Activated T-cell treated with anti-CD3 and anti-CD28 coated beads, Interleukin-2, amount 50 U/mL, for 72 hours (primary cell): Measurements from ENCODE around the gene TK2. TPM values are rescaled to one million over a fixed set of nuclear protein-coding genes. Genes with fewer than 3 reads are reported as not detected.

Source experiments
- ATAC-seq, 2 donors: fragments of 150-1000 bp; cut with Tn5 transposase; replicated peaks in 1 of 2; 2 replicates each; pipeline ENCODE4 v1.10.0; 2021; ENCODE audit warnings: moderate library complexity in 2 of 2, mild to moderate bottlenecking in 1 of 2
- DNase-seq, 2 donors: peaks; one replicate each; pipeline ENCODE4 v3.0.0; 2021 to 2022; ENCODE audit warnings: mixed read lengths in 1 of 2
- H3K27ac Mint-ChIP-seq: one replicate; pipeline ENCODE4 v1.8.0; 2022; ENCODE audit warnings: mild to moderate bottlenecking, moderate library complexity, mixed read lengths
- H3K27me3 Mint-ChIP-seq: one replicate; pipeline ENCODE4 v1.8.0; 2022; ENCODE audit warnings: low read depth, mixed read lengths
- H3K36me3 Mint-ChIP-seq, 2 donors: one replicate each; pipeline ENCODE4 v1.8.0; 2022; ENCODE audit warnings: mixed read lengths in 2 of 2, mild to moderate bottlenecking in 1 of 2; ENCODE audit not compliant: insufficient read depth in 2 of 2
- H3K4me1 Mint-ChIP-seq: one replicate; pipeline ENCODE4 v1.8.0; 2022; ENCODE audit warnings: low read depth, mixed read lengths
- H3K4me3 Mint-ChIP-seq, 2 donors: one replicate each; pipeline ENCODE4 v1.8.0; 2022; ENCODE audit warnings: mild to moderate bottlenecking in 2 of 2, mixed read lengths in 2 of 2, moderate library complexity in 2 of 2
- H3K9me3 Mint-ChIP-seq, 2 donors: one replicate each; pipeline ENCODE4 v1.8.0; 2022; ENCODE audit warnings: mixed read lengths in 2 of 2
- total RNA-seq, 2 donors: library from RNA; stranded (reverse); gene quantifications; one replicate each; pipeline ENCODE4 v1.2.3, GENCODE V29; 2022

TK2 gene
- total RNA-seq, 2 donors from 2014 or later = 16.4 to 16.6 TPM

GRCh38 chr16:66585481-66586239 lies 35.7 kb upstream of the TK2 start:
- ATAC-seq (no peak), DNase-seq (no peak)
- Mint-ChIP-seq H3K9me3 (no peaks in the 10 kb centered on the region), H3K4me1 (peaks cover 37% of the 10 kb centered on the region), H3K27ac (no peak overlapping the region), H3K4me3 (no peak overlapping the region), H3K27me3 (peaks cover 6% of the 10 kb centered on the region), H3K36me3 (no peaks in the 10 kb centered on the region)

GRCh38 chr16:66581246-66581952 lies 31.5 kb upstream of the TK2 start:
- peaks cover 46% of the 10 kb centered on the region for H3K27me3 Mint-ChIP-seq
- peaks cover 5% of the 10 kb centered on the region for H3K4me1 Mint-ChIP-seq
- H3K9me3 Mint-ChIP-seq = no peaks in the 10 kb centered on the region
- ATAC-seq (no peak), DNase-seq (no peak)
- no peak overlapping the region for H3K4me3 Mint-ChIP-seq
- H3K36me3 Mint-ChIP-seq = peaks cover 0 to 1% of the 10 kb centered on the region in 2 donors
- H3K27ac Mint-ChIP-seq = no peak overlapping the region

DNA sequence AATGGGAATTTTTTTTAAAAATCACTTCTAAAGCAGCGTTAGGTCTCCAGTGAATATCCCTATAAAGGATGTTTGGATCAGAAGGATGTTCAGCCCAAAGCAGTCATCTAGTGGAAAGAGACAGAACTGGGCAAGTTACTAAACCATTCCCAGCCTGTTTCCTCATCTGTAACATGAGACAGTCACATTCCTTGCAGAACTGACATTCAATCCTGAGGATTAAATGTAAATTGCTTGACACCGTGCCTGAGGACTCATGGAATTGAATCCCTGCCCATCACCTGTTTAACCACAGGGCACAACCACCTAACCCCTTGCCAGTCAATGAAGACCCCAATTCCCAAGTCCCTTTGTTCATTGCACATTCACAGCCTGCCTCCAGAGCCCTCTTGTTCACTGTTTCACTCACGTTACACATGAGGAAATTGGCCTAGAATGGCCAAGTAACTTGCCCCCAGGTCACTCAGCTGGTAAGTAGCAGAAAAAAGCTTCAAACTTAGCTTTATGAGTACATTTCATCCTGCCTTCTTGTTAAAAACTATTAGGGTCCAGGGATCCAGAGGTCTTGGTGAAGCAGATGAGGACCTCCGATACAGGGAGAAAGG lies 30.8 kb upstream of the TK2 start:
- peaks cover 0 to 1% of the 10 kb centered on the region in 2 donors for H3K36me3 Mint-ChIP-seq
- H3K27ac Mint-ChIP-seq = no peak overlapping the region
- H3K27me3 Mint-ChIP-seq = peaks cover 46% of the 10 kb centered on the region
- H3K4me3 Mint-ChIP-seq = no peak overlapping the region
- DNase-seq (no peak), ATAC-seq (no peak)
- no peaks in the 10 kb centered on the region for H3K9me3 Mint-ChIP-seq
- H3K4me1 Mint-ChIP-seq = peaks cover 5% of the 10 kb centered on the region

GRCh38 chr16:66578651-66579531 lies 29.0 kb upstream of the TK2 start, which contains the start of gene CMTM2:
CMTM2 (plus strand) TSS chr16:66579463; CDS start chr16:66579608, 145 bp downstream.
- H3K27ac Mint-ChIP-seq = no peak within 1 kb of the TSS
- DNase-seq (no peak), ATAC-seq (peak; percentile 39 to 45)
- peak within 1 kb of the TSS; percentile 67 to 69 for H3K4me3 Mint-ChIP-seq
- peaks cover 5% of the 10 kb centered on the region for H3K4me1 Mint-ChIP-seq
- H3K9me3 Mint-ChIP-seq = no peaks in the 10 kb centered on the region
- H3K36me3 Mint-ChIP-seq = peaks cover 0 to 1% of the 10 kb centered on the region in 2 donors
- H3K27me3 Mint-ChIP-seq = peaks cover 46% of the 10 kb centered on the region

DNA sequence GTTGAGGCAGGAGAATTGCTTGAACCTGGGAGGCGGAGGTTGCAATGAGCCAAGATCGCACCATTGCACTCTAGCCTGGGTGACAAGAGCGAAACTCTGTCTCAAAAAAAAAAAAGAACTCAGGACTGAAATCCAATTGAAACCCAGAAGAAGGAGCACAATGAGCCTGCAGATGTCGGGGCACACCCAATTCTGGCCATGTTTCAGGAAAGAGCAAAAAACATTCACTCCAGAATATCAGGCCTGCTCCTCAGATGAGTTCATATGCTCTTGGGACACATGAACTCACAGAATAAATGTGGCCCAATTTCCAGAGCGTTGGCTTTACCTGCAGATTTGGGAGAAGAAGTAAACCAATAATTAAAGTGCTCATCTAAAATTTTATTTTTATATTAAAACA lies 26.4 kb upstream of the TK2 start:
- Mint-ChIP-seq H3K27me3 (peaks cover 46% of the 10 kb centered on the region), H3K27ac (no peak overlapping the region), H3K4me3 (no peak overlapping the region), H3K9me3 (no peaks in the 10 kb centered on the region), H3K36me3 (peaks cover 0 to 1% of the 10 kb centered on the region in 2 donors), H3K4me1 (peaks cover 5% of the 10 kb centered on the region)
- DNase-seq (no peak), ATAC-seq (no peak)

- Mint-ChIP-seq H3K9me3 (no peaks in the 10 kb centered on the region), H3K36me3 (peaks cover 0 to 1% of the 10 kb centered on the region in 2 donors), H3K27ac (no peak overlapping the region), H3K4me1 (peaks cover 5% of the 10 kb centered on the region), H3K27me3 (peaks cover 33% of the 10 kb centered on the region), H3K4me3 (no peak overlapping the region)
- DNase-seq = no peak
- no peak for ATAC-seq
Observed at GRCh38 chr16:66575060-66575459, 25.1 kb upstream of the TK2 start.

DNA sequence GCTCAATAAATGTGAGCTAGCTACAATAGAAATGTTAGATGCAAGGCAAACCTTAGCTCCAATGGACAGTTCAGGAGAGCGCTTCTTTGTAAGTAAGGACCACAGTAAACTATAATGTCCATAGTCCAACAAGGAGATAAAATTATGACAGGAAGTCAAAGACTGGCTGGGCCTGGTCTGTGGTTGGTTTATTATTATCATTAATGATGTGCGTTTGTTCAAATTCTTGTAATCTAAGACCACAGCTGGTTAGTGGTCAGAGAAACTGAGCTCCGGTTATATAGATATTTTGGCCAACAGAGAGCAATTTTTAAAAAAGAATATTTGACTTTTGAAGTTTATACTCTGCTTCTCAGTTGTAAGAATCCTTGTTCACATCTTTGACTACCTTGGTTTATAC lies 24.6 kb upstream of the TK2 start:
- H3K4me1 Mint-ChIP-seq = peaks cover 5% of the 10 kb centered on the region

GRCh38 chr16:66574081-66574480 lies 24.2 kb upstream of the TK2 start:
- peaks cover 9% of the 10 kb centered on the region for H3K4me1 Mint-ChIP-seq
- peaks cover 24% of the 10 kb centered on the region for H3K27me3 Mint-ChIP-seq
- no peak overlapping the region for H3K4me3 Mint-ChIP-seq
- DNase-seq (no peak), ATAC-seq (no peak)
- no peak overlapping the region for H3K27ac Mint-ChIP-seq
- no peaks in the 10 kb centered on the region for H3K36me3 Mint-ChIP-seq
- H3K9me3 Mint-ChIP-seq = no peaks in the 10 kb centered on the region

More for the DNA sequence above, 24.6 kb upstream of the TK2 start:
- peaks cover 0 to 1% of the 10 kb centered on the region in 2 donors for H3K36me3 Mint-ChIP-seq
- peaks cover 28% of the 10 kb centered on the region for H3K27me3 Mint-ChIP-seq
- ATAC-seq (no peak), DNase-seq (no peak)
- no peak overlapping the region for H3K4me3 Mint-ChIP-seq
- H3K27ac Mint-ChIP-seq = no peak overlapping the region
- no peaks in the 10 kb centered on the region for H3K9me3 Mint-ChIP-seq

GRCh38 chr16:66572356-66572755 lies 22.4 kb upstream of the TK2 start:
- Mint-ChIP-seq H3K4me3 (no peak overlapping the region), H3K4me1 (peaks cover 16% of the 10 kb centered on the region), H3K27ac (no peak overlapping the region), H3K9me3 (no peaks in the 10 kb centered on the region), H3K36me3 (peaks cover under 1 to 7% of the 10 kb centered on the region in 2 donors), H3K27me3 (peaks cover 6% of the 10 kb centered on the region)
- peak in 1 of 2 donors; percentile 33 for ATAC-seq
- DNase-seq = no peak

- DNase-seq (no peak), ATAC-seq (no peak)
- H3K36me3 Mint-ChIP-seq = peaks cover 4 to 19% of the 10 kb centered on the region in 2 donors
- no peak overlapping the region for H3K27ac Mint-ChIP-seq
- H3K9me3 Mint-ChIP-seq = no peaks in the 10 kb centered on the region
- H3K4me1 Mint-ChIP-seq = peaks cover 24% of the 10 kb centered on the region
- H3K4me3 Mint-ChIP-seq = no peak overlapping the region
- H3K27me3 Mint-ChIP-seq = no peaks in the 10 kb centered on the region
Observed at GRCh38 chr16:66569827-66570405, 20.0 kb upstream of the TK2 start.

DNA sequence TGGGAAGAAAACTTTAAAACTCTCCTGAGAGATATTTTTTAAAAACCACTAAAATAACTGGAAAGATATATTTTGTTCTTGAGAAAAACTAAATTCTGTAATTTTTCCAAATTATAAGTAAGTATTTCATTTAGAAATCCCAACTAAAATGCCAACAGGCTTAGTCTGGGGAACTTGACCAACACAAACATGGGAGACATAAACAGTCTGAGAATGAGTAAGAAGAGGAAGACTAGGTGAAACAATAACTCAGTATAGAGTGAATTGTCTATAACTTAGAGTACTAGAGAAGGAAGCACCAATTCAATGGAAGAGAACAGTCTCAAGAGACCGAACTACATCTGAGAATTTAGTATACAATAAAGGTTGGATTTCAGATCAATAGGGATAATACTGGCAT lies 19.2 kb upstream of the TK2 start:
- peaks cover 31% of the 10 kb centered on the region for H3K4me1 Mint-ChIP-seq

GRCh38 chr16:66568355-66568754 lies 18.4 kb upstream of the TK2 start:
- no peaks in the 10 kb centered on the region for H3K9me3 Mint-ChIP-seq
- H3K4me1 Mint-ChIP-seq = peaks cover 39% of the 10 kb centered on the region
- H3K27me3 Mint-ChIP-seq = no peaks in the 10 kb centered on the region
- ATAC-seq (no peak), DNase-seq (no peak)
- H3K4me3 Mint-ChIP-seq = no peak overlapping the region
- no peak overlapping the region for H3K27ac Mint-ChIP-seq
- H3K36me3 Mint-ChIP-seq = peaks cover 6 to 19% of the 10 kb centered on the region in 2 donors

More for the DNA sequence above, 19.2 kb upstream of the TK2 start:
- Mint-ChIP-seq H3K4me3 (no peak overlapping the region), H3K9me3 (no peaks in the 10 kb centered on the region), H3K36me3 (peaks cover 6 to 19% of the 10 kb centered on the region in 2 donors), H3K27ac (peak overlapping the region; percentile 24), H3K27me3 (no peaks in the 10 kb centered on the region)
- ATAC-seq (no peak), DNase-seq (no peak)
